HCT116 (cell line): ENCODE data around the gene ZNF560. TPM values are rescaled to one million over a fixed set of nuclear protein-coding genes. Genes with fewer than 3 reads are reported as not detected.

Experiments used
- ATAC-seq: fragments of 200-7000 bp; cut with Tn5 transposase; 2 replicates; pipeline ENCODE4 v1.9.1; 2020; ENCODE audit warnings: mild to moderate bottlenecking, moderate library complexity
- BruUV-seq: library from RNA; stranded (reverse); fragments of 400-500 nt; replicated peaks from 2 replicates; lab custom pipeline; 2021; lab: Mats Ljungman, UMichigan
- CTCF ChIA-PET: fragments of 300-600 bp; sonication (Branson Sonifier 250); formaldehyde crosslinking; loops from one replicate; lab custom pipeline; 2021; ENCODE audit warnings: antibody characterized with exemption; lab: Charles Lee
- POLR2A ChIA-PET: fragments of 300-600, 350-600 bp; sonication (Branson Sonifier 250); formaldehyde crosslinking; loops from one replicate; lab custom pipeline; 2021; ENCODE audit warnings: antibody characterized with exemption; lab: Charles Lee
- RAD21 ChIA-PET, 2 experiments: fragments of 300-600 bp; sonication (Branson Sonifier 250); formaldehyde crosslinking; loops; one replicate each; lab custom pipeline; 2023; ENCODE audit warnings: low total read pairs in 2 of 2; ENCODE audit not compliant: uncharacterized antibody in 2 of 2, unreplicated experiment in 2 of 2, low non-redundant PET in 1 of 2; lab: Charles Lee
- DNase-seq: peaks from one replicate; pipeline ENCODE4 v3.0.0-alpha.2; 2010; ENCODE audit warnings: low read depth, low spot score
- H2AFZ ChIP-seq: fragments of 200-600 bp; shearing (Covaris generic), sonication (generic); 2 replicates; pipeline ENCODE4 v1.6.1; 2017; ENCODE audit warnings: low read depth, mixed run types, mixed read lengths, antibody characterized with exemption, low read length; ENCODE audit not compliant: poor library complexity, severe bottlenecking
- H3K27ac ChIP-seq: 2 replicates; pipeline ENCODE4 v1.5.1; 2012; ENCODE audit warnings: low read depth, low read length
- H3K27me3 ChIP-seq: fragments of 200-600 bp; sonication (generic); 2 replicates; pipeline ENCODE4 v1.6.1; 2016; ENCODE audit warnings: mixed run types, low read length, mixed read lengths; ENCODE audit not compliant: insufficient read depth
- H3K36me3 ChIP-seq, 2 experiments: fragments of 200-500 bp in 1 of 2; fragments of 200-600 bp in 1 of 2; sonication (Bioruptor generic) in 1 of 2; sonication (generic) in 1 of 2; 2 replicates each; pipeline versions ENCODE4 v1.5.1 to v1.6.1; 2014 to 2016; ENCODE audit warnings: low read length in 2 of 2, inconsistent platforms in 1 of 2, mixed read lengths in 1 of 2, mixed run types in 1 of 2; ENCODE audit not compliant: insufficient read depth in 2 of 2, control insufficient read depth in 1 of 2
- H3K4me1 ChIP-seq, 2 experiments: fragments of 200-600 bp in 1 of 2; sonication (generic) in 1 of 2; 2 replicates each; pipeline versions ENCODE4 v1.5.1 to v1.6.1; 2012 to 2017; ENCODE audit warnings: low read length in 2 of 2, inconsistent platforms in 1 of 2, mild to moderate bottlenecking in 1 of 2, mixed read lengths in 1 of 2, mixed run types in 1 of 2, moderate library complexity in 1 of 2; ENCODE audit not compliant: insufficient read depth in 2 of 2, control insufficient read depth in 1 of 2
- H3K4me2 ChIP-seq: fragments of 200-600 bp; sonication (generic); 2 replicates; pipeline ENCODE4 v1.6.1; 2017; ENCODE audit warnings: mixed run types, low read length, mixed read lengths
- H3K4me3 ChIP-seq, 2 experiments: fragments of 200-600 bp in 1 of 2; sonication (generic) in 1 of 2; replicated peaks in 1 of 2; 2 replicates each; pipeline ENCODE4 v1.5.1; 2011 to 2016; ENCODE audit warnings: low read length in 2 of 2, control low read depth in 1 of 2, low read depth in 1 of 2, mild to moderate bottlenecking in 1 of 2, mixed read lengths in 1 of 2, mixed run types in 1 of 2
- H3K79me2 ChIP-seq: fragments of 200-600 bp; sonication (generic); 2 replicates; pipeline ENCODE4 v1.6.1; 2017; ENCODE audit warnings: mild to moderate bottlenecking, mixed run types, low read length, moderate library complexity, mixed read lengths; ENCODE audit not compliant: insufficient read depth
- H3K9ac ChIP-seq: fragments of 200-600 bp; sonication (generic); 2 replicates; pipeline ENCODE4 v1.6.1; 2016; ENCODE audit warnings: low read length, mixed read lengths
- H3K9me2 ChIP-seq: fragments of 200-600 bp; sonication (generic), shearing (Covaris generic); 2 replicates; pipeline ENCODE4 v1.6.1; 2017; ENCODE audit warnings: mixed run types, mild to moderate bottlenecking, moderate library complexity; ENCODE audit not compliant: insufficient read depth
- H3K9me3 ChIP-seq, 2 experiments: fragments of 200-500 bp in 1 of 2; fragments of 200-600 bp in 1 of 2; sonication (Bioruptor generic) in 1 of 2; sonication (generic) in 1 of 2; 2 replicates each; pipeline ENCODE4 v1.6.1; 2014 to 2017; ENCODE audit warnings: low read length in 2 of 2, mixed read lengths in 2 of 2, inconsistent platforms in 1 of 2, low read depth in 1 of 2, mild to moderate bottlenecking in 1 of 2, mixed run types in 1 of 2, moderate library complexity in 1 of 2; ENCODE audit not compliant: control insufficient read depth in 1 of 2, insufficient read depth in 1 of 2
- H4K20me1 ChIP-seq: fragments of 200-600 bp; sonication (generic), shearing (Covaris generic); 2 replicates; pipeline ENCODE4 v1.6.1; 2017; ENCODE audit warnings: mixed run types, mild to moderate bottlenecking, moderate library complexity; ENCODE audit not compliant: insufficient read depth
- REST ChIP-seq: IDR thresholded peaks from 2 replicates; pipeline ENCODE4 v1.6.1; 2012; ENCODE audit warnings: low read depth
- SRF ChIP-seq: IDR thresholded peaks from 2 replicates; pipeline ENCODE4 v1.6.1; 2012; ENCODE audit warnings: low read depth
- ZBTB33 ChIP-seq: IDR thresholded peaks from 2 replicates; pipeline ENCODE4 v1.6.1; 2011; ENCODE audit warnings: mild to moderate bottlenecking, low read length, moderate library complexity; ENCODE audit not compliant: insufficient replicate concordance; ENCODE audit errors: extremely low read depth
- intact Hi-C: fragments of 100-400 bp; cut with micrococcal nuclease; formaldehyde crosslinking; loops from 2 replicates; pipeline ENCODE4 v1.10.0; 2022
- total RNA-seq: library from RNA; stranded (reverse); gene quantifications from one replicate; pipeline ENCODE4 v1.2.1, GENCODE V29; 2021; ENCODE audit not compliant: unreplicated experiment

The ZNF560 gene
- total RNA-seq, 1 experiment from 2014 or later = not detected

DNA sequence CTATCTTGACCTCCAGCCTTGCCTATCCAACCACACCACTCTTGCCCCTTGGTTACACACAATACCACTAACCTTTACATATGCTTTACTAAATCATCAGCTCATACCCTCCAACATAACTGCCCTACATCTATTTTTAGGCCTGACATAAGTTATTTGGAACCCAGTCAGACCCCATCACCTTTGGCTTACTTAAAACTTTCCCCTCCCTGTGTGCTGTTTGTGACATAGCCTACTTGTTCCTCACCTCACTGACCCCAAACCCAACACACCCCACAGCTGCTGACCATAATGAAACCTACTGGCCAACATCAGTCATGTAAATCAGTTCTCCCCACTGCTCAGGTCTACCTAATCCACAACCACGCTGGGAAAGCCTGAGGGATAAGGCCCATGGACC, 68.0 kb downstream of the ZNF560 start:
- Histone ChIP-seq H2AFZ (no peak overlapping the region), H3K79me2 (no peaks in the 10 kb centered on the region), H3K9me3 (no peaks in the 10 kb centered on the region; a peak in 1 of 4 replicates)
- ChIA-PET POLR2A (no interaction called here), CTCF (no interaction called here)
- intact Hi-C loops = loop anchor here (10.0 kb wide), 3 partner anchors 226 to 364 kb away; partner anchors contain the start of gene ZNF317
- no peak for DNase-seq
- no peak for TF ChIP-seq REST
- no peak for TF ChIP-seq ZBTB33
- no peak for TF ChIP-seq SRF
- TF ChIP-seq, all 23 proteins: peak for 0
- BruUV-seq = no TSS peak
- Histone ChIP-seq H4K20me1 (no peaks in the 10 kb centered on the region), H3K9ac (no peak overlapping the region), H3K27me3 (no peaks in the 10 kb centered on the region), H3K9me2 (no peaks in the 10 kb centered on the region), H3K36me3 (peaks cover 0 to 11% of the 10 kb centered on the region in 2 experiments; a peak in 2 of 4 replicates), H3K4me1 (no peaks in the 10 kb centered on the region; a peak in 1 of 4 replicates), H3K4me2 (no peak overlapping the region), H3K4me3 (no peak overlapping the region), H3K27ac (no peak overlapping the region)
- no peak for ATAC-seq
- RAD21 ChIA-PET = no interaction called here
